HepG2 (cell line): ENCODE data around the gene NRL. TPM values are rescaled to one million over a fixed set of nuclear protein-coding genes. Genes with fewer than 3 reads are reported as not detected.

Experiments
- CAMTA2 ChIP-seq: sonication (generic); formaldehyde crosslinking; IDR thresholded peaks from 2 replicates; pipeline ENCODE4 v1.4.0; 2020; ENCODE audit warnings: mild to moderate bottlenecking, missing genetic modification reagents, borderline replicate concordance
- IKZF5 ChIP-seq: IDR thresholded peaks from 2 replicates; pipeline ENCODE4 v1.6.1; 2018; ENCODE audit warnings: missing genetic modification reagents, mild to moderate bottlenecking, missing compliant biosample characterization
- KLF9 ChIP-seq: IDR thresholded peaks from 2 replicates; pipeline ENCODE4 v1.6.1; 2016; ENCODE audit warnings: low read depth
- LBX2 ChIP-seq: sonication (generic); formaldehyde crosslinking; IDR thresholded peaks from 2 replicates; pipeline ENCODE4 v1.5.0; 2020; ENCODE audit warnings: missing genetic modification reagents, mild to moderate bottlenecking, borderline replicate concordance
- MYC ChIP-seq: sonication (generic); formaldehyde crosslinking; IDR thresholded peaks from 2 replicates; pipeline ENCODE4 v1.9.0; 2021; ENCODE audit warnings: missing genetic modification reagents, borderline replicate concordance
- NAIF1 ChIP-seq: sonication (generic); formaldehyde crosslinking; IDR thresholded peaks from 2 replicates; pipeline ENCODE4 v1.5.0; 2020; ENCODE audit warnings: mild to moderate bottlenecking, missing genetic modification reagents, borderline replicate concordance
- PHF8 ChIP-seq: sonication (generic); formaldehyde crosslinking; IDR thresholded peaks from 2 replicates; pipeline ENCODE4 v1.5.0; 2020; ENCODE audit warnings: missing genetic modification reagents
- PRPF4 ChIP-seq: fragments of 200-400 bp; formaldehyde crosslinking; IDR thresholded peaks from 2 replicates; pipeline ENCODE4 v1.6.1; 2016; ENCODE audit warnings: low read length, low read depth; ENCODE audit not compliant: poor library complexity, severe bottlenecking
- SIX4 ChIP-seq: sonication (generic); formaldehyde crosslinking; IDR thresholded peaks from 2 replicates; pipeline ENCODE4 v1.4.0; 2020; ENCODE audit warnings: missing genetic modification reagents
- SRY ChIP-seq: sonication (generic); formaldehyde crosslinking; IDR thresholded peaks from 2 replicates; pipeline ENCODE4 v1.8.0; 2022; ENCODE audit warnings: mild to moderate bottlenecking, missing genetic modification reagents
- ZBTB1 ChIP-seq: sonication (generic); formaldehyde crosslinking; IDR thresholded peaks from 2 replicates; pipeline ENCODE4 v1.4.0; 2020; ENCODE audit warnings: missing genetic modification reagents, borderline replicate concordance
- ZBTB33 ChIP-seq: sonication (generic); formaldehyde crosslinking; IDR thresholded peaks from 2 replicates; pipeline ENCODE4 v1.4.0; 2020; ENCODE audit warnings: missing genetic modification reagents
- ZNF407 ChIP-seq: sonication (generic); formaldehyde crosslinking; IDR thresholded peaks from one replicate; pipeline ENCODE4 v1.5.1; 2020; ENCODE audit warnings: mild to moderate bottlenecking, missing genetic modification reagents; ENCODE audit errors: not compliant biosample characterization
- ZNF549 ChIP-seq: sonication (generic); formaldehyde crosslinking; IDR thresholded peaks from 2 replicates; pipeline ENCODE4 v1.5.0; 2020; ENCODE audit warnings: missing genetic modification reagents
- ZNF672 ChIP-seq: sonication (generic); formaldehyde crosslinking; IDR thresholded peaks from 2 replicates; pipeline ENCODE4 v1.8.1; 2022; ENCODE audit warnings: missing genetic modification reagents
- polyA plus RNA-seq, 8 experiments: library from polyadenylated mRNA; depleted of rRNA in 3 of 8; stranded (reverse) in 7 of 8; unstranded in 1 of 8; fragments of >200 nt; fragmentation: Illumina TruSeq in 4 of 8; extraction: Trizol in 4 of 8; gene quantifications; 2 replicates each; pipeline versions ENCODE4 v1.2.1 to v1.2.3, GENCODE V29; 2011 to 2016; ENCODE audit warnings: low read depth in 4 of 8, missing spikeins in 1 of 8, mixed read lengths in 1 of 8; ENCODE audit not compliant: insufficient read depth in 1 of 8
- total RNA-seq, 5 experiments: library from RNA; depleted of rRNA; stranded (reverse); fragments of >200 nt; fragmentation: Illumina TruSeq; extraction: Trizol; gene quantifications; 2 replicates each; pipeline ENCODE4 v1.2.3, GENCODE V29; 2016; ENCODE audit warnings: low read depth in 1 of 5

The NRL gene
- total and polyA plus RNA-seq, 2 of the 13 experiments (the other 11 are each of a cell fraction or from before 2014, with no cell fraction given) = 2.5 to 4.7 TPM

GRCh38 chr14:24139272-24139934 is 24.7 kb upstream of the NRL start (continued):
- TF ChIP-seq ZNF672 (CRISPR knock-in tag) = no peak
- TF ChIP-seq LBX2 (CRISPR knock-in tag) = 0 out of 2 replicates have a peak, but pooled peaks have one; percentile 11
- no peak for TF ChIP-seq ZNF549 (CRISPR knock-in tag)
- TF ChIP-seq SIX4 (CRISPR knock-in tag) = peak; percentile 24; the same call in 1 of the 2 replicates
- peak; percentile 12; the same call in 1 of the 2 replicates for TF ChIP-seq IKZF5 (CRISPR knock-in tag)
- TF ChIP-seq ZBTB1 (CRISPR knock-in tag) = no peak
- 0 out of 2 replicates have a peak, but pooled peaks have one; percentile 50 for TF ChIP-seq PHF8 (CRISPR knock-in tag)
- TF ChIP-seq PRPF4 = peak; percentile 57
- TF ChIP-seq CAMTA2 (CRISPR knock-in tag) = peak; percentile 76; the same call in 1 of the 2 replicates
- 0 out of 2 replicates have a peak, but pooled peaks have one; percentile 44 for TF ChIP-seq KLF9 (CRISPR knock-in tag)
- TF ChIP-seq ZNF407 (CRISPR knock-in tag) = peak; percentile 26
- peak; percentile 20; the same call in 1 of the 2 replicates for TF ChIP-seq MYC (CRISPR knock-in tag)
- no peak for TF ChIP-seq SRY (CRISPR knock-in tag)
- TF ChIP-seq ZBTB33 (CRISPR knock-in tag) = peak; percentile 9; the same call in 1 of the 2 replicates
- no peak for TF ChIP-seq NAIF1
